ENCODE measurements around the gene SPINK2.

DNA sequence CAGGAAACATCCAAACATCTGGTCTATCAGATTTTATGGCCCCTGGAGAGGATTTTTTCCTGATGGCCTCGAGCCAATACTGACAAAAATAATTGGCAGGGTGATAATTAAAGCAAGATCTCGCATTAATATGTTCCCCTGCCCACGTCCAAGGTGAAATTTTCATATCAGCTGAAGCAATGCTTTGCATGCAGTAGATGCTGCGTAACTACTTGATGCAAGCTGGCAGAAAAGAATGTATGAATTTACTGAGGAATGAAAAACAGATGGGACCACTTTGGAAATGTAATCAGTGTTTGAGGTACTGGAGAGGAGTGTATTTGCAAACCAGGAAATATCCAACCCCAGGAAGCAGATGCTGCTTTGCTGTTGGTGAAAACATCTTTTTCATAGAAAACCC, 49.4 kb upstream of the SPINK2 start:
- TF ChIP-seq POLR2A (IDR thresholded peaks at IDR 0.05; ENCODE audit: low read depth, low read length) (no peak), TAF1 (IDR thresholded peaks at IDR 0.05; ENCODE audit: low read depth, low read length) (no peak)

Measured in GM12891 (cell line).